ENCODE data around the gene LPAR3.

DNA sequence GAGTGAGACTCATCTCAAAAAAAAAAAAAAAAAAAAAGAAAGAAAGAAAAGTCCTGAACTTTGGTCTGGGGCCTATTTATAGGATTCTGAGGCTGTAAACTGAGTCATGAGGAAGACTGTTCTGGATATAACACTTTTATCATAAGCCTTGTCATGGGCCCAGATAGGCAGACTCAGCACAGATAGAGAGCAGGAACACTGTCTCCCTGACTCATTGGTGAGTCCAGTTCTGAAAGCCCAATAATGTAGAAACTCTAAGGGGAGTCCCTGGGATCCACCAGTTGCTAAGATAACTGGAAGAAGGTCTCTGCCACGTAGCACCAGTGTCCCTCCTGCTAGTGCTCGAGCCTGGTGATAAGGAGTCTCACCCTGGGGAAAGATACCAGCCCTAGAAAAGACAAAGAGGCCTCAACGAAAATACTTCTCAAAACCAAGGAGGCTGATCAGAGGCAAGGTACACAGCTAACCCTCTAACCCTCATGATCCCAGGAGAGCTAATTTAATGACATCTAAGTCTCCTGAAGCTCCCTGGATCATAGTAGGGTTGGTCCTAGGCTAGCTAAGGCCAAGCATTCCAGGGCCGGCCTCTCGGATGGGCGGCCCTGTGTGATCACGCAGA is 43.5 kb downstream of the LPAR3 start:
- TF ChIP-seq CTCF (conservative IDR thresholded peaks at IDR 0.05; ENCODE audit: low read depth, low read length): no peak
- no peak for TF ChIP-seq EZH2 (IDR thresholded peaks at IDR 0.05; ENCODE audit: borderline replicate concordance, low read depth, low read length, poor library complexity, severe bottlenecking)

All from A673 (cell line).